ENCODE results near the gene TRPV3. TPM values are rescaled to one million over a fixed set of nuclear protein-coding genes. Genes with fewer than 3 reads are reported as not detected.
"Not testable (repeated sequence)": the region's sequence is repeated elsewhere in the genome, so short reads cannot be mapped to it uniquely, and the experiment has no call there.

Gene TRPV3
- total RNA-seq, 4 donors from 2014 or later, result 5.0 to 39.1 (median 16.5) TPM

DNA sequence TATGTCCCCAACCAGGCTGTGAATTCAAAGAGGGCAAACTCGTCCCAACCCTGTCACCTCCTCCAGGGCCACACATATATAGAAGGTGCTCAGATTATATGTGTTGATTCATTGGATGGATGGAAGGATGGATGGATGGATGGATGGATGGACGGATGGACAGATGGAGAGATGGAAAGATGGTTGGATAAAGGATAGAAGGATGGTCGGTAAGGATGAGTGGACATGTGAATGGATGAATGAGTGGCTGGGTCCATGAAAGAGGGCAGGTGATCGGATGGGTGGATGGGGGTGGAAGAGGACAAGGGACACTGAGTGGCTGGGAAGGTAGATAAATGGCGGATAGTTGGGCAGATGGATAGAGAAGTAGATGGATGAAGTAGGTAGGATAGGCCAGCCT is 30.1 kb downstream of the TRPV3 start:
- H3K36me3 ChIP-seq, result no peaks in the 10 kb centered on the region
- H3K9me3 ChIP-seq, result no peaks in the 10 kb centered on the region
- no peak for TF ChIP-seq POLR2A (IDR thresholded peaks at IDR 0.05)
- TF ChIP-seq, protein P1, sequence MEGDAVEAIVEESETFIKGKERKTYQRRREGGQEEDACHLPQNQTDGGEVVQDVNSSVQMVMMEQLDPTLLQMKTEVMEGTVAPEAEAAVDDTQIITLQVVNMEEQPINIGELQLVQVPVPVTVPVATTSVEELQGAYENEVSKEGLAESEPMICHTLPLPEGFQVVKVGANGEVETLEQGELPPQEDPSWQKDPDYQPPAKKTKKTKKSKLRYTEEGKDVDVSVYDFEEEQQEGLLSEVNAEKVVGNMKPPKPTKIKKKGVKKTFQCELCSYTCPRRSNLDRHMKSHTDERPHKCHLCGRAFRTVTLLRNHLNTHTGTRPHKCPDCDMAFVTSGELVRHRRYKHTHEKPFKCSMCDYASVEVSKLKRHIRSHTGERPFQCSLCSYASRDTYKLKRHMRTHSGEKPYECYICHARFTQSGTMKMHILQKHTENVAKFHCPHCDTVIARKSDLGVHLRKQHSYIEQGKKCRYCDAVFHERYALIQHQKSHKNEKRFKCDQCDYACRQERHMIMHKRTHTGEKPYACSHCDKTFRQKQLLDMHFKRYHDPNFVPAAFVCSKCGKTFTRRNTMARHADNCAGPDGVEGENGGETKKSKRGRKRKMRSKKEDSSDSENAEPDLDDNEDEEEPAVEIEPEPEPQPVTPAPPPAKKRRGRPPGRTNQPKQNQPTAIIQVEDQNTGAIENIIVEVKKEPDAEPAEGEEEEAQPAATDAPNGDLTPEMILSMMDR (IDR thresholded peaks at IDR 0.05), result no peak
- no peak overlapping the region for H3K4me3 ChIP-seq
- no peak for DNase-seq
- H3K27me3 ChIP-seq, result no peaks in the 10 kb centered on the region
- no peak overlapping the region for H3K27ac ChIP-seq
- peaks cover 0 to 8% (median 0%) of the 10 kb centered on the region in 4 donors for H3K4me1 ChIP-seq

DNA sequence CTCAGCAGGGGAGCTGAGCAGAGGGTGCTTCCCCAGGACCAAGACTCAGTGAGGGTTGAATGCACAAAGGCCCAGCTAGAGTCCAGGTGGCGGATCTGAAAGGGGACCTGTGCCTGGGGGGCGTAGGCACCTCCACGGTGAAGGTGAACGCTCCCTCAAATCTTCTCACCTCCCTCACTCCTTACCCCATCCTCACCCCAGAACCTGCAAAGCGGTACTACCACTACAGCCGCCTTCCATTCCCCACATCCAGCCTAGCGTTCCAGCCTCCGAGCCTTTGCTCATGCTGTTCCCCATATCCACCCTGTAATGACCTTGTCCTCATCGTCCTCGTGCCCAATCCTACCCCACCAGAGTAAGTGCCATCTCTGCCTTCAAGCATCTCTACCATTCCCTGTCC is 30.6 kb downstream of the TRPV3 start:
- no peak for TF ChIP-seq POLR2A (IDR thresholded peaks at IDR 0.05)
- TF ChIP-seq, protein P1 (IDR thresholded peaks at IDR 0.05), result no peak

DNA sequence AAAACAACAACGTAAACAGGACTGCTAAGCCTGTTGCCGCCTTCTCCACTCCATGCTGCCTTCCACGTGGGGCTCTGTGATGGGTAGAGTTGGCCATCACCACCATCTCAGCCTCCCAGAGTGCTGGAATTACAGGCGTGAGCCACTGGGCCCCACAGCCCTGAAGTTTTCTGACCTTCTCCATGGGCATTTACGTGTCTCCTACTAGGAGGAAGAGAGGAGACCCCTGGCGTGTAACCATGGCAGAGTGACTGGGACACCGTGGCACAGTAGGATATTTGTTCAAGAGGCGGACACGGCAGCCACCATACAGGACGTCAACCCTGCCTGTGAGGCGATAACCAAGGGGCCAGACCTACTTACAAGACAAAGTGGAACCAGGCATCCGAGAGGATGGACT is 31.1 kb downstream of the TRPV3 start:
- no peaks in the 10 kb centered on the region for H3K27me3 ChIP-seq
- no peak for DNase-seq
- TF ChIP-seq POLR2A (IDR thresholded peaks at IDR 0.05), result no peak
- TF ChIP-seq, protein P1 (IDR thresholded peaks at IDR 0.05), result no peak

More for the DNA sequence above, 30.6 kb downstream of the TRPV3 start:
- DNase-seq, result no peak
- H3K9me3 ChIP-seq, result no peaks in the 10 kb centered on the region
- H3K4me1 ChIP-seq, result peaks cover 0 to 8% (median 0%) of the 10 kb centered on the region in 4 donors
- no peaks in the 10 kb centered on the region for H3K27me3 ChIP-seq
- no peak overlapping the region for H3K27ac ChIP-seq
- H3K4me3 ChIP-seq, result no peak overlapping the region
- H3K36me3 ChIP-seq, result no peaks in the 10 kb centered on the region

DNA sequence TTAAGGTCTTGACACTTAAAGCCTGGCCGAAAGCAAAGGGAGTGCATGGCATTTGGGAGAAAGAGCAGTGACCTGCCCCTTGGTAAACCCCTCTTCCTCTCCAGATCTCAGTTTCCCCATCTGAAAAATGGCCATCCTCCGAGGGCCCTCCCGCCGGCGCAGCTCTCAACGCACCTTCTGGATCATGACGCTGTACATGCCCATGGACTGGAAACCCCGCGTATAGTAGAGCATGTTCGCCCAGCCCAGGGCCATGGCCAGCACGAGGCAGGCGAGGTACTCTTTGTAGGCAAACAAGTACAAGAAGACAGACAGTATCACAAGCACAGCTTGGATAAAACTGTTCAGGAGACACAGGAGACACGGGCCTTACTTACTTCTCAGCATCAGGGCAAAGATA is 33.6 kb downstream of the TRPV3 start:
- no peaks in the 10 kb centered on the region for H3K36me3 ChIP-seq
- H3K27ac ChIP-seq, result no peak overlapping the region
- no peak for TF ChIP-seq POLR2A (IDR thresholded peaks at IDR 0.05)
- TF ChIP-seq, protein P1 (IDR thresholded peaks at IDR 0.05), result no peak
- H3K9me3 ChIP-seq, result no peaks in the 10 kb centered on the region
- no peak overlapping the region for H3K4me3 ChIP-seq
- H3K27me3 ChIP-seq, result no peaks in the 10 kb centered on the region
- DNase-seq, result no peak
- no peaks in the 10 kb centered on the region for H3K4me1 ChIP-seq

More for the DNA sequence above, 31.1 kb downstream of the TRPV3 start:
- Histone ChIP-seq H3K4me1 (peaks cover 0 to 8% (median 0%) of the 10 kb centered on the region in 4 donors), H3K27ac (no peak overlapping the region), H3K9me3 (no peaks in the 10 kb centered on the region), H3K36me3 (no peaks in the 10 kb centered on the region), H3K4me3 (no peak overlapping the region)

GRCh38 chr17:3519472-3519871 is 38.1 kb downstream of the TRPV3 start:
- not testable (repeated sequence) for H3K36me3 ChIP-seq, H3K4me1 ChIP-seq, H3K27me3 ChIP-seq, H3K9me3 ChIP-seq, DNase-seq, H3K4me3 ChIP-seq, H3K27ac ChIP-seq

- TF ChIP-seq POLR2A (IDR thresholded peaks at IDR 0.05), result no peak
- TF ChIP-seq, protein P1 (IDR thresholded peaks at IDR 0.05), result no peak
- Histone ChIP-seq H3K9me3 (no peaks in the 10 kb centered on the region), H3K36me3 (no peaks in the 10 kb centered on the region), H3K27me3 (no peaks in the 10 kb centered on the region), H3K4me3 (no peak overlapping the region), H3K27ac (no peak overlapping the region), H3K4me1 (no peaks in the 10 kb centered on the region)
- DNase-seq, result no peak
Measured at GRCh38 chr17:3514873-3515272, 42.7 kb downstream of the TRPV3 start.

GRCh38 chr17:3514167-3514566 is 43.4 kb downstream of the TRPV3 start:
- H3K27ac ChIP-seq, H3K4me3 ChIP-seq, H3K9me3 ChIP-seq, DNase-seq, H3K4me1 ChIP-seq, H3K27me3 ChIP-seq, H3K36me3 ChIP-seq: not testable (repeated sequence)

Data from Peyer's patch (tissue), 4 donors.